ENCODE measurements around the gene SWI5.

DNA sequence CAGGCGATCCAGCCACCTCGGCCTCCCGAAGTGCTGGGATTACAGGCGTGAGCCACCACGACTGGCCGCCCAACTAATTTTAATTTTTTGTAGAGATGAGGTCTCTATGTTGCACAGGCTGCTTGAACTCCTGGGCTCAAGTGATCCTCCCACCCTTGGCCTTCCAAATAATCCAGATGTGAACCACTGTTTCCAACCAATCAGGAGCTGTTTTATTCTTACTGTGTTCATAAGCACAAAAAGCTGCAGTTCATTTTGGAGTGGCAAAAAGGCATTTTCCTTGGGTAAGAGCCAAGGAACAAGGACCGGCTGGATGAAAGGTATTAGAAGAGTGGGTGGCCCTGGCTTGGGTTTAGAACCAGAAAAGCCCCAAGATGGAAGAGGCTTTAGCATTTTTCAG is 59.1 kb downstream of the SWI5 start:
- TF ChIP-seq, protein P1, sequence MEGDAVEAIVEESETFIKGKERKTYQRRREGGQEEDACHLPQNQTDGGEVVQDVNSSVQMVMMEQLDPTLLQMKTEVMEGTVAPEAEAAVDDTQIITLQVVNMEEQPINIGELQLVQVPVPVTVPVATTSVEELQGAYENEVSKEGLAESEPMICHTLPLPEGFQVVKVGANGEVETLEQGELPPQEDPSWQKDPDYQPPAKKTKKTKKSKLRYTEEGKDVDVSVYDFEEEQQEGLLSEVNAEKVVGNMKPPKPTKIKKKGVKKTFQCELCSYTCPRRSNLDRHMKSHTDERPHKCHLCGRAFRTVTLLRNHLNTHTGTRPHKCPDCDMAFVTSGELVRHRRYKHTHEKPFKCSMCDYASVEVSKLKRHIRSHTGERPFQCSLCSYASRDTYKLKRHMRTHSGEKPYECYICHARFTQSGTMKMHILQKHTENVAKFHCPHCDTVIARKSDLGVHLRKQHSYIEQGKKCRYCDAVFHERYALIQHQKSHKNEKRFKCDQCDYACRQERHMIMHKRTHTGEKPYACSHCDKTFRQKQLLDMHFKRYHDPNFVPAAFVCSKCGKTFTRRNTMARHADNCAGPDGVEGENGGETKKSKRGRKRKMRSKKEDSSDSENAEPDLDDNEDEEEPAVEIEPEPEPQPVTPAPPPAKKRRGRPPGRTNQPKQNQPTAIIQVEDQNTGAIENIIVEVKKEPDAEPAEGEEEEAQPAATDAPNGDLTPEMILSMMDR (IDR thresholded peaks at IDR 0.05; ENCODE audit: low read length): no peak
- no peak for TF ChIP-seq EZH2 (IDR thresholded peaks at IDR 0.05; ENCODE audit: borderline replicate concordance, low read length)
